Activated naive CD4-positive, alpha-beta T cell treated with anti-CD3 and anti-CD28 coated beads, Interleukin-2, amount 50 U/mL, for 24 hours (primary cell): ENCODE data around the gene SEMA3G.

Source experiments
- H3K27ac Mint-ChIP-seq: one replicate; pipeline ENCODE4 v1.8.0; 2021; ENCODE audit warnings: mild to moderate bottlenecking, mixed read lengths
- H3K27me3 Mint-ChIP-seq: one replicate; pipeline ENCODE4 v1.8.0; 2021; ENCODE audit warnings: mixed read lengths
- H3K36me3 Mint-ChIP-seq: one replicate; pipeline ENCODE4 v1.8.0; 2021; ENCODE audit warnings: mixed read lengths
- H3K4me1 Mint-ChIP-seq: one replicate; pipeline ENCODE4 v1.8.0; 2021; ENCODE audit warnings: mixed read lengths
- H3K4me3 Mint-ChIP-seq: one replicate; pipeline ENCODE4 v1.8.0; 2021; ENCODE audit warnings: mild to moderate bottlenecking, mixed read lengths
- H3K9me3 Mint-ChIP-seq: one replicate; pipeline ENCODE4 v1.8.0; 2021; ENCODE audit warnings: mixed read lengths

SEMA3G gene

DNA sequence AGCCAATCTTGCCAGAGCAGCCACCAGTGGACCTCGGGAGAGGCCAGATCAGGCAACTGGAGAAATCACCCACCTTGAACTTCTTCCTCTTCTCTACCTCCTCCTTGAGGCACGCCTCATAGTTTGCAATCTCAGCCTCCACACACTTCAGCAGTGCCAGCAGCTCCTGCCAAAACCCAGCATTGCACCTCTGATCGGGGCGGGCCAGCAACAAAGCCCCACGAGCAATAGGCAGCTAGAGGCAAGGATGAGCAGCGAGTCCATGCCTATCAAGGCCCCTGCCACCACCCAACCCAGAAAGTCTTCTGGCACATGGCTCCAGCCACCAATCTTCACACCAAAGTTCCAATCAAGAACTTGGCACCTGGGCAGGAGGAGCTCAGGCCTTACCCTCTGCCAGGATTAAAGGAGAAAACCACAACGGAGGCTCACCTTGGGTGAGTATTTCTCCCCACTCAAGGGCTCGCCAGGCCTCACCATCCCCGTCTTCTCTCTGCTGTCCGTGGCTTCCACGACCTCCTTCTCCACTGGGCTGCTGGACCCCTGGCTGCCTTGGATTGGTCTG, 42.1 kb downstream of the SEMA3G start:
- no peak overlapping the region for H3K4me3 Mint-ChIP-seq
- no peak overlapping the region for H3K27ac Mint-ChIP-seq
- H3K9me3 Mint-ChIP-seq: no peaks in the 10 kb centered on the region
- peaks cover 5% of the 10 kb centered on the region for H3K36me3 Mint-ChIP-seq
- H3K27me3 Mint-ChIP-seq: no peaks in the 10 kb centered on the region
- no peaks in the 10 kb centered on the region for H3K4me1 Mint-ChIP-seq

GRCh38 chr3:52402101-52402521, 42.8 kb downstream of the SEMA3G start:
- no peak overlapping the region for H3K4me3 Mint-ChIP-seq
- no peaks in the 10 kb centered on the region for H3K27me3 Mint-ChIP-seq
- H3K9me3 Mint-ChIP-seq: no peaks in the 10 kb centered on the region
- H3K27ac Mint-ChIP-seq: no peak overlapping the region
- H3K36me3 Mint-ChIP-seq: peaks cover 3% of the 10 kb centered on the region
- H3K4me1 Mint-ChIP-seq: no peaks in the 10 kb centered on the region

GRCh38 chr3:52401551-52401950, 43.4 kb downstream of the SEMA3G start:
- peaks cover 3% of the 10 kb centered on the region for H3K36me3 Mint-ChIP-seq
- no peak overlapping the region for H3K4me3 Mint-ChIP-seq
- H3K27ac Mint-ChIP-seq: no peak overlapping the region
- H3K4me1 Mint-ChIP-seq: no peaks in the 10 kb centered on the region
- no peaks in the 10 kb centered on the region for H3K9me3 Mint-ChIP-seq
- no peaks in the 10 kb centered on the region for H3K27me3 Mint-ChIP-seq

- no peak overlapping the region for H3K27ac Mint-ChIP-seq
- no peaks in the 10 kb centered on the region for H3K4me1 Mint-ChIP-seq
- no peak overlapping the region for H3K4me3 Mint-ChIP-seq
- H3K36me3 Mint-ChIP-seq: peaks cover 3% of the 10 kb centered on the region
- no peaks in the 10 kb centered on the region for H3K27me3 Mint-ChIP-seq
- no peaks in the 10 kb centered on the region for H3K9me3 Mint-ChIP-seq
These were observed 43.9 kb downstream of the SEMA3G start for GRCh38 chr3:52401021-52401420.

DNA sequence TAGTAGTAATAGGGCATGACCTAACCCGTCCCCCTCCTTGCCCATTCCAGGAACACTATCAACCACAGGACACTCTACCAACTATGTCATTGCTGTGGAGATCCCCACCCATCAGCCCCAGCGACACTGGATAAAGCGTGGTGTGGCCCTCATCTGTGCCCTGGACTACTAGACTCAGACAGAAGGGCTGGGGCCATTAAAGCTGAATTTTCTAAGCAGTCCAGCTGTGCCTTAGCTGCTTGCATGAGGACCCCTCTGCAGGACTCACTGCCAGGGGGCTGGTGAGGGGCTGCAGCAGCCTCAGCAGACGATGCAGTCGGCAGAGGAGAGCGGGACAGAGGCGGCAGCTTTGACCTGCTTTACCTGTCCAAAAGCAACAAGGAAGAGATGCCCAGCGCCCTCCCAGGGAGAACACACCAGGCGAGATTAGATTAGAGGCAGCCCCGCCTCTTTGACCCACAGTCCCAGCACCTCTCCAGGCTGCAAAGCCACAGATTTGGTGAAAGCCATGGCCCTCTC, 44.6 kb downstream of the SEMA3G start:
- Mint-ChIP-seq H3K4me3 (no peak overlapping the region), H3K9me3 (no peaks in the 10 kb centered on the region), H3K27me3 (no peaks in the 10 kb centered on the region), H3K27ac (no peak overlapping the region), H3K36me3 (peaks cover 3% of the 10 kb centered on the region), H3K4me1 (no peaks in the 10 kb centered on the region)

DNA sequence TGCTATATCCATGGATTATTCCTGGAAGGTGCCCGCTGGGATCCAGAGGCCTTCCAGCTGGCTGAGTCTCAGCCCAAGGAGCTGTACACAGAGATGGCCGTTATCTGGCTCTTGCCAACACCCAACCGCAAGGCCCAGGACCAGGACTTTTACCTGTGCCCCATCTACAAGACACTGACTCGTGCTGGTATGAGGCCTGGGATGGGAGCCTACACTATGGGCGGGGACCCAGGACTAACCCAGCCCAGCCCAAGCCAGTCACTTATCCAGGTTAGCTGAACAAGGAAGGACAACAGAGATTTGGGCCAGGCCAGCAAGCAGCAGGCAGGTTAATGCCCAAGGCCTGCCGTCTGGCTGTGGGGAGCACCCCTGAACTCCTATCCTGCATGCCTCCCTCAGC, 45.3 kb downstream of the SEMA3G start:
- Mint-ChIP-seq H3K27me3 (no peaks in the 10 kb centered on the region), H3K27ac (no peak overlapping the region), H3K4me1 (no peaks in the 10 kb centered on the region), H3K4me3 (no peak overlapping the region), H3K36me3 (peaks cover 1% of the 10 kb centered on the region), H3K9me3 (no peaks in the 10 kb centered on the region)

DNA sequence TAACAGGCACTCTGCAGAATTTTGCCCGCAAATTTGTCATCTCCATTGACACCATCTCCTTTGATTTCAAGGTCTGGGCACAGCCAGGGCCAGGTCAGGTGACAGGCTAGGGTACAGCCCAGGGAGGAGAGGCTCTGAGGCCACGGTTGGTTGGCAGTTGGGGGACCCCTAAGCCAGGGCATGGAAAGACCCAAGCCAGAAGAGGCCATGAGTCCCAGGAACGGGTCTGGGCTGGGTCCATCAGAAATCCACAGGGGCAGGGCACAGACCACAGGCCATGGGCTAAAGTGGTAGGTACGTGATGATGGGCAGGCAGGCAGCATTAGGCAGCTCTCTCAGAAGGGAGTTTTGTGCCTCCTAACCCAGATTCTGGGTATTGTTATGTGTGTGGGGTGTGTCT, 45.8 kb downstream of the SEMA3G start:
- H3K9me3 Mint-ChIP-seq: no peaks in the 10 kb centered on the region
- H3K27me3 Mint-ChIP-seq: no peaks in the 10 kb centered on the region
- peaks cover 1% of the 10 kb centered on the region for H3K36me3 Mint-ChIP-seq
- H3K27ac Mint-ChIP-seq: no peak overlapping the region
- H3K4me1 Mint-ChIP-seq: no peaks in the 10 kb centered on the region
- H3K4me3 Mint-ChIP-seq: no peak overlapping the region

GRCh38 chr3:52398670-52399081, 46.2 kb downstream of the SEMA3G start:
- no peaks in the 10 kb centered on the region for H3K27me3 Mint-ChIP-seq
- no peak overlapping the region for H3K4me3 Mint-ChIP-seq
- no peaks in the 10 kb centered on the region for H3K9me3 Mint-ChIP-seq
- no peak overlapping the region for H3K27ac Mint-ChIP-seq
- peaks cover 1% of the 10 kb centered on the region for H3K36me3 Mint-ChIP-seq
- H3K4me1 Mint-ChIP-seq: no peaks in the 10 kb centered on the region

- Mint-ChIP-seq H3K4me1 (no peaks in the 10 kb centered on the region), H3K9me3 (no peaks in the 10 kb centered on the region), H3K36me3 (peaks cover 7% of the 10 kb centered on the region), H3K27me3 (no peaks in the 10 kb centered on the region), H3K27ac (no peak overlapping the region), H3K4me3 (no peak overlapping the region)
These were observed 47.1 kb downstream of the SEMA3G start for GRCh38 chr3:52397676-52398399.

GRCh38 chr3:52396907-52397591, 47.9 kb downstream of the SEMA3G start:
- H3K36me3 Mint-ChIP-seq: peaks cover 7% of the 10 kb centered on the region
- no peaks in the 10 kb centered on the region for H3K27me3 Mint-ChIP-seq
- no peak overlapping the region for H3K4me3 Mint-ChIP-seq
- no peaks in the 10 kb centered on the region for H3K4me1 Mint-ChIP-seq
- no peaks in the 10 kb centered on the region for H3K9me3 Mint-ChIP-seq
- no peak overlapping the region for H3K27ac Mint-ChIP-seq

DNA sequence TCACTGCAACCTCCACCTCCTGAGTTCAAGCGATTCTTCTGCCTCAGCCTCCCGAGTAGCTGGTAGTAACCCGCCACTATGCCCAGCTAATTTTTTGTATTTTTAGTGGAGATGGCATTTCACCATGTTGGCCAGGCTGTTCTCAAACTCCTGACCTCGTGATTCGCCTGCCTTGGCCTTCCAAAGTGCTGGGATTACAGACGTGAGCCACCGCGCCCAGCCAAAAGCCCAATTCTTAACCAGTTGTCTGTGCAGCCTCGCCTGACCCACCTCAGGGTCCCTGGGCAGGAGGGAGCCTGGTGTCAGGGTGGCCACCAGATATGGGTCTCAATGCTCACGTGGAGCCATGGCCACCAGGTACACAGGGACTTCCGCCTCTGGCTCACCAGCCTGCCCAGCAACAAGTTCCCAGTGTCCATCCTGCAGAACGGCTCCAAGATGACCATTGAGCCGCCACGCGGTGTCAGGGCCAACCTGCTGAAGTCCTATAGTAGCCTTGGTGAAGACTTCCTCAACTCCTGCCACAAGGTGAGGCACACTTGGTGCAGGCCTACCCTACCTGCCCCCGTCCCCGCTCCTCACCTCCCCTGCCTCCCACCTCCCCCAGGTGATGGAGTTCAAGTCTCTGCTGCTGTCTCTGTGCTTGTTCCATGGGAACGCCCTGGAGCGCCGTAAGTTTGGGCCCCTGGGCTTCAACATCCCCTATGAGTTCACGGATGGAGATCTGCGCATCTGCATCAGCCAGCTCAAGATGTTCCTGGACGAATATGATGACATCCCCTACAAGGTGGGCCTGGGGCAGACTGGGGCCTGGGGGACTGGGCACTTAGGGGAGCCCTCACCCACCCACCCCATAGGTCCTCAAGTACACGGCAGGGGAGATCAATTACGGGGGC, 48.6 kb downstream of the SEMA3G start:
- Mint-ChIP-seq H3K9me3 (no peaks in the 10 kb centered on the region), H3K36me3 (peaks cover 10% of the 10 kb centered on the region), H3K27ac (no peak overlapping the region), H3K27me3 (no peaks in the 10 kb centered on the region), H3K4me1 (no peaks in the 10 kb centered on the region), H3K4me3 (no peak overlapping the region)

DNA sequence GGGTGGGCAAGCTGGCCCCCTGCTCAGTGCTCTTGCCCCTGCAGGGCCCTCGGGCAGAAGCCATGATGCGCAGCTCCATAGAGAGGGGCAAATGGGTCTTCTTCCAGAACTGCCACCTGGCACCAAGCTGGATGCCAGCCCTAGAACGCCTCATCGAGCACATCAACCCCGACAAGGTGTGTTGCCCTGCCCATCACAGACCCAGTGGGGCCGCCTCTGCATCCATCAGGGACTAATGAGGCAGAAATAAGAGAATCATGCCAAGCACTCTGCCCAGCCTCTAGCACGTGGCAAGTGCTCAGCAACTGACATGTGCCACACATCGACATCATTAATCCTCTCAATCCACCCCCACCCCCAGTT, 49.4 kb downstream of the SEMA3G start:
- Mint-ChIP-seq H3K4me3 (no peak overlapping the region), H3K9me3 (no peaks in the 10 kb centered on the region), H3K4me1 (no peaks in the 10 kb centered on the region), H3K27me3 (no peaks in the 10 kb centered on the region), H3K27ac (no peak overlapping the region), H3K36me3 (peaks cover 10% of the 10 kb centered on the region)

- H3K27ac Mint-ChIP-seq: no peak overlapping the region
These were observed 50.0 kb downstream of the SEMA3G start for GRCh38 chr3:52394751-52395502.

DNA sequence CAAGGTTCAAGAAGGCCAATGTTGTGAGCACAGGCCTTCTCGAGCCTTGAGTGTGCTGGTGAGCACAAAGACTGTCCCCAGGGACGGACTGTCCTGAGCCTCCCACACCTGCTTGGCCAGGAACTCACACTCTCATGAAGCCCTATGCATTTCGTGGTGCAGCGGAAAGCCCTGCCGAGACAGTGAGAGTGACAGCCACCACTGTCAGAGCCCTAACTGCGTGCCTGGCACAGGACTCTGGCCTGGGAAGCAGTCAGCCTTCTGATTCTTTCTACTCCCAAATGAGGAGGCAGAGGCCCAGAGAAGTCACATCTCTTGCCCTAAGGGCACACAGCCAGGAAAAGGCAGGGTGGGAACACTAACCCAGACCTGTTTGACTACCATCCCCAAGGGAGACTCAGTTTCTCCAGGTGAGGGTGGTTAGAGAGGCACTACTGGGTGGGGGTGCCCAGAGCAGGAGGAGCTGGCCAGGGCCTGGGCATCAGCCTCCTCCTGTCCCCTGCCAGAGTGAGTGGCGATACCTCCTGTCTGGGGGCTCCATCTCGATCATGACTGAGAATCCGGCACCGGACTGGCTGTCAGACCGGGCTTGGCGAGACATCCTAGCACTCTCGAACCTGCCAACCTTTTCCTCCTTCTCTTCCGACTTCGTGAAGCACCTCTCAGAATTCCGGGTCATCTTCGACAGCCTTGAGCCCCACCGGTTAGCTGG, 50.8 kb downstream of the SEMA3G start:
- no peaks in the 10 kb centered on the region for H3K27me3 Mint-ChIP-seq
- no peaks in the 10 kb centered on the region for H3K9me3 Mint-ChIP-seq
- H3K4me3 Mint-ChIP-seq: no peak overlapping the region
- H3K27ac Mint-ChIP-seq: no peak overlapping the region
- peaks cover 12% of the 10 kb centered on the region for H3K36me3 Mint-ChIP-seq
- H3K4me1 Mint-ChIP-seq: no peaks in the 10 kb centered on the region

More at GRCh38 chr3:52394751-52395502, 50.0 kb downstream of the SEMA3G start:
- Mint-ChIP-seq H3K9me3 (no peaks in the 10 kb centered on the region), H3K36me3 (peaks cover 12% of the 10 kb centered on the region), H3K4me3 (no peak overlapping the region), H3K27me3 (no peaks in the 10 kb centered on the region), H3K4me1 (no peaks in the 10 kb centered on the region)
